Measurements from ENCODE around the gene BTF3L4.

The BTF3L4 gene

DNA sequence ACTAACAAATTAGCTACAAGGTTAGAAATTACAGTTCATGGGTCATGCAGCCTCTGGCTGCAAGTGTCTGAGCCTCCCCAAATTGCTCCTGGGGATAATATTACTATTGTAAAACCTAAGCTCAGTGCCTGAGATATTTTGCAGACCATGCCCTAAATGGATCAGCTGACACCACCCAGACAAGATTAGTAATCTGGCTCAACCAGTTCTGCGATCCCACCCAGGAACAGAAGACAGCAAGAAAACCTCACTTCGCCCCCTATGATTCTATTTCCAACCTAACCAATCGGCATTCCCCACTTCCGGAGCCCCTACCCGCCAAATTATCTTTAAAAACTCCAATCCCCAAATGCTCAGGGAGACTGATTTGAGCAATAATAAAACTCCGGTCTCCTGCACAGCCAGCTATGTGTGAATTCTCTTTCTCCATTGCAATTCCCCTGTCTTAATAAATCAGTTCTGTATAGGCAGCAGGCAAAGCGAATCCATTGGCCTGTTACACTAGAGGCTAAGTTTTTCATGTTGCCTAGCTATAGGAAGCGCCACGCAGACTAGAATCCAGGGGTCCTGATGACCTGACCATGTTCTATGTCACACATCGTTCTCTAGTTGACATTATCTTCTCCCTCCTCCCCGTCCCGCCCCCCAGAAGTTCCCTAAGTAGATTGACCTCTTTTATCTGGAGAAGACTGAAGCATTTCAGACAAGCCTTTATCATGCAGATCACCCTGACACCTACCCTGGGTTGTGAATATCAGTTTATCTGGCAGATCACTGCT lies 63.4 kb downstream of the BTF3L4 start:
- in situ Hi-C loops (cut with HindIII; ENCODE audit: low sequenced_read_pairs) = no loop called here

DNA sequence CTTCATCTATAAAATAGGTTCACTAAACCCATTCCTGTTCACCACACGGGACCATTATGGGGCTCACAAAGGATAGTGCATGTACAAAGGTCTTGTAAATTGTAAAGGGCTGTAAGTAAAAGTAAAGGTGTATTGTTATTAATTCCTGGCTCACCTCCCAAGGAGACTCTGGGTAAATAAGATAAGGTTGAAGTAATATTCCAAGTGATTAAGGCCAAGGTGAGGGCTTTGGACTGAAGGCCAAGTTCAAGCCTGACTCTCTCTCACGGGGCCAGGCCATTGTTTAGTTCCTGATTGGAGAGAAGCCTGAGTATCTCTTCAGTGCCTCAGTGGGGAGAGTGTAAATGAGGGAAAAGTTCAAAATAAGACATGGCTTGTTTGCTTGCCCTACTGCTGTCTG lies 66.3 kb downstream of the BTF3L4 start:
- in situ Hi-C loops (cut with HindIII; ENCODE audit: low sequenced_read_pairs) = no loop called here

DNA sequence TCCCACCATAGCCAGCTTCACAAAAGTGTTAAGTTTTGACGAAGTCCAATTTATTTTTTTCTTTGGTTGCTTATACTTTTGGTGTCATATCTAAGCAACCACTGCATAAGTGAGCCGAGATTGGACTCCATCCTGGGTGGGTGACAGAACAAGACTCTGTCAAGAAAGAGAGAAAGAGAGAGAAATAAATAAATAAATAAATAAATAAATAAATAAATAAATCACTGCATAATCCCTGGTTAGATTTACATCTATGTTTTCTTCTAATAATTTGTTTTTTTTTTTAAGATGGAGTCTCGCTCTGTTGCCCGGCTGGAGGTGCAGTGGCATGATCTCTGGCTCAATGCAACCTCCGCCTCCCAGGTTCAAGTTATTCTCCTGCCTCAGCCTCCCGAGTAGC lies 67.5 kb downstream of the BTF3L4 start:
- in situ Hi-C loops (cut with HindIII; ENCODE audit: low sequenced_read_pairs) = no loop called here

DNA sequence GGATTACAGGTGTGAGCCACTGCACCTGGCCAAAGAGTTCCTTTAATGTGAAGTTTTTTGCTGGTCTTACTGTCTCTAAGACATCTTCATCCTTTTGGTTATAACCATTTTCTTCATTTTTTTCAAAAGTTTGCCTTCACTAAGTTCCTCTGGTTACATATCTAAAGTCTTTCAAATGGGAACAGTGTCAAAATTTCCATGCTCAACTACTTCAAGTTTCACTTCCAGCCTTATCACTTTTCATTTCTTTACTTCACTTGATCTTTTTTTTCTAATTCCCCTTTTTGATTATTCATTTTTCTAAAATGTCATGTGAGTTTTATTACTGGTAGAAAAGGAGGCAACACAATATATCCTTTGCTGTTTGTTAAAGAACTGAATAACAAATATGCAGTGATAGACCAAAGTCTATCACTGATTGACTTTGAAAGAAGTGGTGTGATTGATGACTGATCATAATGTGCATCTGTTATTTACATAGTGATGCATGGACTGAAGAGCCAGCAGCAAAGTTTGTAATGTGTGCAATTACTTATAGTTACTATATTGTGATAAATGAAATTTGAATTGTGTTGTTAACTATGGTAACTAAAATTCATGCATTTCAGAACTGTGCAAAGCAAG lies 69.8 kb downstream of the BTF3L4 start:
- in situ Hi-C loops (cut with HindIII; ENCODE audit: low sequenced_read_pairs) = loop anchor here (25.0 kb wide), 1 partner anchor 161 kb away; no protein-coding TSS in a partner anchor

DNA sequence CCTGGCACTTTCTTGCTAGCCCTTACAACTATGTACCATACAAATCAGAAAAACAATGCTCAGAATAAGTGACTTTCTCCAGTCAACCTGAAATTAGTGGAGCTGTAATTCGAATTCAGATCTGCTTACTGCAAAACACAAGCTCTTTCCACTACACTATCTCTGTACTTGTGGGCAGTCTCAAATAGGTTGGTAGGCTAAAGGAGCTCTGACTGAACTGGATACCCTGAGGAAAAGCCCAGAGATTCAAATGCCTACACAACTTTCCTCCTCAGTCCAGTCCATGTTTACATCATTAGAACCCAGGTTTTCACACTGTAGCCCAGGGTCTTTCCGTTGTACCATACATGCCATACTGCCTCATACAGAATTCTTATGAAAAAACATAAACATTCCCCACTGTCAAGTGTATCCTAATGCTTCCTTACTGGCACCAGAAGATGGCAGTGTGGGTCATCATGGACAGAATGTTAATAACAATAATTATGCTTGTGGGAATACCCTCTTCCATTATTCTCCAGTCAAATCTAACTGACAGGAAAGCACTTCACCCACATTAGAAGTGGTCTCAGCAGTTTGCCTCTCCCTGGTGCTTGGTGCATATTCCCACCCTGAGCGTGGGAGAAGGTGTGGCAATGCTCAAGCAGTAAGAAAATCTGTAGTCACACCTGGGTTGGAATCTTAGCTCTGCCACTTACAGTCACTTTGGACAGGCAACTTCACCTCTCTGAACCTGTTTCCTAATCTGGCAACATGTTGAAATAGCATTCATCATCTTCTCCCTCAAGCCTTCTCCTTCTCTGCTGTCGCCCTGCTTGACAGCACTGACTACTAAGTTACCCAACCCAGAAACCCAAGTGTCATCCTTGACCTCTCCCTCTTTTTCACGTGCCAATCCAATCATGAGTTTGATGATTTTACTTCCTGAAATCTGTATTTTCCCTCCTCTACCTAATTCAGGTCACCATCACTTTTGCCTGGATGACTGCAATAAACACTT lies 71.4 kb downstream of the BTF3L4 start:
- in situ Hi-C loops (cut with HindIII; ENCODE audit: low sequenced_read_pairs) = loop anchor here (25.0 kb wide), 1 partner anchor 160 kb away; no protein-coding TSS in a partner anchor

DNA sequence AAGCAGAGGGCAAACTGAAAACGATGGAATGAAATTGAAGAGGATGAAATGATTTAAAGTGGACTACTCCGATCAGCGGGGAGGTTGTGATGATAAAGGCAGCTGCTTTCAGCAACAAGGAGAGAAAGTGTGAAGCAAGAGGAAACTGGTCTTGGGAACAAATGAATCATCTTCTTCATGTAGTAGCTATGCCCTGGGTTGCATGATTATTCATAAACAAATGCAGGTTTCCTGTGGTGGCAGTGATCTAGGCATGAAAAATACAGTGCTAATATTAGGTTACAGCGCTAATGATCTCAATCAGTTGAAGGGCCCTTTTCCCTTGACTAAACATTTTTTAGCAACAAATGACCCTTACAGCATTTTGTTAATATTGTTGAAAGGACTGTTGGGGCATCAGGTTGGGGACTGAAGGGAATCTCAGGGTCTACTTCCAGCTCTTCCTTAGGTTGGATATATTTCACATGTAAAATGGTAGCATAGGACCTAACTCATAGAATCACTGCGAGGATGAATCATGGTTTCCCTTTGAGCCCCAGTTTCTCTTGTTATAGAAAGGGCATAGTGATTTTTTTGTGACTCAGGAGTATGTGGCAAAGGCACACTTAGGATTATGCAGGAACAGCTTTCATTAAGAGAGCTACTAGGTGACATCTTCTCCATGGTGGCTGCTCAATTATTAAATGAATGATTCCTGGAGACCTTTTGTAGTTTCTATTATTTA lies 83.9 kb downstream of the BTF3L4 start:
- in situ Hi-C loops (cut with HindIII; ENCODE audit: low sequenced_read_pairs) = loop anchor here (25.0 kb wide), 1 partner anchor 147 kb away; no protein-coding TSS in a partner anchor

Data from endothelial cell of hepatic sinusoid (primary cell).